Upper lobe of right lung (tissue), 1 donor: ENCODE measurements around the gene MVK. TPM values are rescaled to one million over a fixed set of nuclear protein-coding genes. Genes with fewer than 3 reads are reported as not detected.

Source experiments
- ATAC-seq: fragments of 200-7000 bp; cut with Tn5 transposase; one replicate; pipeline ENCODE4 v1.9.1; 2020; ENCODE audit warnings: mild to moderate bottlenecking, moderate library complexity
- DNase-seq: peaks from one replicate; pipeline ENCODE4 v3.0.0-alpha.2; 2020
- H3K27ac ChIP-seq: fragments of 200-600 bp; one replicate; pipeline ENCODE4 v1.8.0; 2022
- H3K27me3 ChIP-seq: fragments of 200-600 bp; one replicate; pipeline ENCODE4 v1.8.0; 2022; ENCODE audit warnings: mild to moderate bottlenecking
- H3K36me3 ChIP-seq: fragments of 200-600 bp; one replicate; pipeline ENCODE4 v1.8.0; 2022
- H3K4me1 ChIP-seq: fragments of 200-600 bp; one replicate; pipeline ENCODE4 v1.8.0; 2022
- H3K4me3 ChIP-seq: fragments of 200-600 bp; one replicate; pipeline ENCODE4 v1.8.0; 2022; ENCODE audit warnings: mild to moderate bottlenecking
- H3K9me3 ChIP-seq: fragments of 200-600 bp; one replicate; pipeline ENCODE4 v1.8.0; 2022
- CTCF ChIP-seq: fragments of 200-600 bp; IDR thresholded peaks from one replicate; pipeline ENCODE4 v1.8.0; 2022; ENCODE audit warnings: antibody characterized with exemption
- intact Hi-C: fragments of 100-400 bp; cut with DNase I; formaldehyde crosslinking; loops from one replicate; pipeline ENCODE4 v1.11.0; 2022
- total RNA-seq: library from RNA; stranded (reverse); fragmentation: NEBNext Ultra II Directional; extraction: Animal tissue kit (Norgen Biotek cat#: 25700); gene quantifications from one replicate; pipeline ENCODE4 v1.2.1, GENCODE V29; 2021
- donor health status: DM: no; HTN: yes; CAD: no; lungs with severe emphysema.

Gene MVK
- total RNA-seq, 1 donor from 2014 or later = 27.3 TPM

GRCh38 chr12:109557200-109557599 lies 16.4 kb upstream of the MVK start:
- TF ChIP-seq CTCF = no peak
- DNase-seq (no peak), ATAC-seq (no peak)
- intact Hi-C loops = no loop called here
- Histone ChIP-seq H3K4me3 (no peak overlapping the region), H3K36me3 (no peaks in the 10 kb centered on the region), H3K4me1 (no peaks in the 10 kb centered on the region), H3K27ac (no peak overlapping the region), H3K9me3 (no peaks in the 10 kb centered on the region), H3K27me3 (no peaks in the 10 kb centered on the region)

GRCh38 chr12:109557805-109558204 lies 15.8 kb upstream of the MVK start:
- no peaks in the 10 kb centered on the region for H3K27me3 ChIP-seq
- no peak overlapping the region for H3K27ac ChIP-seq
- no peaks in the 10 kb centered on the region for H3K9me3 ChIP-seq
- no peak overlapping the region for H3K4me3 ChIP-seq
- no peaks in the 10 kb centered on the region for H3K36me3 ChIP-seq
- no peaks in the 10 kb centered on the region for H3K4me1 ChIP-seq
- ATAC-seq (no peak), DNase-seq (no peak)
- no peak for TF ChIP-seq CTCF
- intact Hi-C loops = no loop called here

- no peak for TF ChIP-seq CTCF
- H3K27me3 ChIP-seq = no peaks in the 10 kb centered on the region
- no peak overlapping the region for H3K4me3 ChIP-seq
- no peaks in the 10 kb centered on the region for H3K9me3 ChIP-seq
- ATAC-seq = no peak
- no peak overlapping the region for H3K27ac ChIP-seq
- DNase-seq = no peak
- H3K4me1 ChIP-seq = no peaks in the 10 kb centered on the region
- intact Hi-C loops = no loop called here
- H3K36me3 ChIP-seq = peaks cover 7% of the 10 kb centered on the region
These were observed 15.0 kb upstream of the MVK start for GRCh38 chr12:109558374-109559199.

GRCh38 chr12:109559200-109559505 lies 14.4 kb upstream of the MVK start:
- no peak for TF ChIP-seq CTCF
- Histone ChIP-seq H3K36me3 (peaks cover 13% of the 10 kb centered on the region), H3K27ac (no peak overlapping the region), H3K4me3 (no peak overlapping the region), H3K27me3 (no peaks in the 10 kb centered on the region), H3K9me3 (no peaks in the 10 kb centered on the region), H3K4me1 (no peaks in the 10 kb centered on the region)
- DNase-seq (no peak), ATAC-seq (no peak)
- intact Hi-C loops = no loop called here

GRCh38 chr12:109559601-109560000 lies 14.0 kb upstream of the MVK start:
- Histone ChIP-seq H3K9me3 (no peaks in the 10 kb centered on the region), H3K27me3 (no peaks in the 10 kb centered on the region), H3K27ac (no peak overlapping the region), H3K4me1 (no peaks in the 10 kb centered on the region), H3K4me3 (no peak overlapping the region), H3K36me3 (peaks cover 17% of the 10 kb centered on the region)
- DNase-seq (no peak), ATAC-seq (no peak)
- intact Hi-C loops = no loop called here
- TF ChIP-seq CTCF = no peak
